KOPT-K1 (cell line): Measurements from ENCODE around the gene CASP9.
"Not testable (repeated sequence)": the region's sequence is repeated elsewhere in the genome, so short reads cannot be mapped to it uniquely, and the experiment has no call there.

Source experiments
- H3K27ac ChIP-seq: fragments of 200-600 bp; sonication (generic); 2 replicates; pipeline ENCODE4 v1.5.1; 2016; ENCODE audit warnings: antibody characterized with exemption, mild to moderate bottlenecking, low read depth, low read length; ENCODE audit not compliant: poor library complexity, severe bottlenecking
- H3K36me3 ChIP-seq: fragments of 200-600 bp; sonication (generic); 2 replicates; pipeline ENCODE4 v1.5.1; 2017; ENCODE audit warnings: antibody characterized with exemption, mild to moderate bottlenecking, low read length, moderate library complexity; ENCODE audit not compliant: insufficient read depth
- H3K9me3 ChIP-seq: fragments of 200-600 bp; sonication (generic); 2 replicates; pipeline ENCODE4 v1.5.1; 2017; ENCODE audit warnings: antibody characterized with exemption, low read length, mild to moderate bottlenecking; ENCODE audit not compliant: insufficient read depth, poor library complexity, severe bottlenecking

The CASP9 gene

GRCh38 chr1:15541231-15541792 is 17.3 kb upstream of the CASP9 start:
- Histone ChIP-seq H3K9me3 (no peaks in the 10 kb centered on the region), H3K36me3 (peaks cover 76% of the 10 kb centered on the region), H3K27ac (no peak overlapping the region)

GRCh38 chr1:15540186-15540585 is 16.2 kb upstream of the CASP9 start:
- Histone ChIP-seq H3K36me3 (peaks cover 73% of the 10 kb centered on the region), H3K9me3 (no peaks in the 10 kb centered on the region), H3K27ac (no peak overlapping the region)

GRCh38 chr1:15538771-15539170 is 14.8 kb upstream of the CASP9 start:
- no peak overlapping the region for H3K27ac ChIP-seq
- peaks cover 72% of the 10 kb centered on the region for H3K36me3 ChIP-seq
- no peaks in the 10 kb centered on the region for H3K9me3 ChIP-seq

- Histone ChIP-seq H3K36me3 (peaks cover 22% of the 10 kb centered on the region; the same call in 1 of the 2 replicates), H3K9me3 (no peaks in the 10 kb centered on the region), H3K27ac (no peak overlapping the region)
Observed at GRCh38 chr1:15531682-15532081, 7.7 kb upstream of the CASP9 start.

GRCh38 chr1:15531003-15531402 is 7.0 kb upstream of the CASP9 start:
- H3K36me3 ChIP-seq = peaks cover 17% of the 10 kb centered on the region; the same call in 1 of the 2 replicates

GRCh38 chr1:15526490-15527339 is 2.7 kb upstream of the CASP9 start, which contains the start of gene DNAJC16:
Gene DNAJC16 (plus strand): TSS chr1:15526848. CDS start chr1:15529106, 2,258 bp downstream.
- H3K36me3 ChIP-seq = peaks cover 5% of the 10 kb centered on the region; the same call in 1 of the 2 replicates
- no peaks in the 10 kb centered on the region for H3K9me3 ChIP-seq
- H3K27ac ChIP-seq = peak within 1 kb of the TSS; percentile 65

More at GRCh38 chr1:15531003-15531402, 7.0 kb upstream of the CASP9 start:
- Histone ChIP-seq H3K9me3 (no peaks in the 10 kb centered on the region), H3K27ac (no peak overlapping the region)

- peak overlapping the region; percentile 65 for H3K27ac ChIP-seq
- no peaks in the 10 kb centered on the region for H3K9me3 ChIP-seq
Observed at GRCh38 chr1:15526021-15526489, 2.0 kb upstream of the CASP9 start.

GRCh38 chr1:15525050-15526020 is 1.3 kb upstream of the CASP9 start:
- H3K36me3 ChIP-seq = no peaks in the 10 kb centered on the region
- no peaks in the 10 kb centered on the region for H3K9me3 ChIP-seq
- H3K27ac ChIP-seq = peak overlapping the region; percentile 42

More at GRCh38 chr1:15526021-15526489, 2.0 kb upstream of the CASP9 start:
- peaks cover 5% of the 10 kb centered on the region; the same call in 1 of the 2 replicates for H3K36me3 ChIP-seq

GRCh38 chr1:15524283-15525049 is 451 bp upstream of the CASP9 start:
- H3K27ac ChIP-seq = peak overlapping the region; percentile 65
- H3K9me3 ChIP-seq = no peaks in the 10 kb centered on the region
- H3K36me3 ChIP-seq = no peaks in the 10 kb centered on the region

GRCh38 chr1:15523104-15524020 is 653 bp downstream of the CASP9 start:
- Histone ChIP-seq H3K36me3 (no peaks in the 10 kb centered on the region), H3K27ac (peak overlapping the region; percentile 27), H3K9me3 (no peaks in the 10 kb centered on the region)

- no peaks in the 10 kb centered on the region for H3K9me3 ChIP-seq
- no peaks in the 10 kb centered on the region for H3K36me3 ChIP-seq
- no peak overlapping the region for H3K27ac ChIP-seq
Observed at GRCh38 chr1:15522551-15522950, 1.5 kb downstream of the CASP9 start.

- not testable (repeated sequence) for H3K27ac ChIP-seq, H3K36me3 ChIP-seq, H3K9me3 ChIP-seq
Observed at GRCh38 chr1:15521206-15521906, 2.7 kb downstream of the CASP9 start.

GRCh38 chr1:15519625-15520024 is 4.4 kb downstream of the CASP9 start:
- H3K36me3 ChIP-seq = no peaks in the 10 kb centered on the region
- no peak overlapping the region for H3K27ac ChIP-seq
- no peaks in the 10 kb centered on the region for H3K9me3 ChIP-seq
